ENCODE measurements around the gene TDP1. TPM values are rescaled to one million over a fixed set of nuclear protein-coding genes. Genes with fewer than 3 reads are reported as not detected.

Gene TDP1
- polyA plus RNA-seq (2012; ENCODE audit: insufficient read length, low read depth) = 12.6 TPM

- 0 out of 2 replicates have a peak, but pooled peaks have one; percentile 57 for TF ChIP-seq SIN3A (IDR thresholded peaks at IDR 0.05; ENCODE audit: borderline replicate concordance, insufficient read depth, low read length)
- TF ChIP-seq POLR2AphosphoS5 (IDR thresholded peaks at IDR 0.05; ENCODE audit: low read depth, low read length) = peak; percentile 67; the same call in 1 of the 2 replicates
- peak; percentile 66; the same call in 1 of the 2 replicates for TF ChIP-seq TAF1 (IDR thresholded peaks at IDR 0.05; ENCODE audit: borderline replicate concordance, insufficient read depth, low read length)
- peak; percentile 76 for TF ChIP-seq FOXP2 (optimal IDR thresholded peaks at IDR 0.05; ENCODE audit: borderline replicate concordance, extremely low read depth, extremely low read length, insufficient read depth)
- TF ChIP-seq, protein P1, sequence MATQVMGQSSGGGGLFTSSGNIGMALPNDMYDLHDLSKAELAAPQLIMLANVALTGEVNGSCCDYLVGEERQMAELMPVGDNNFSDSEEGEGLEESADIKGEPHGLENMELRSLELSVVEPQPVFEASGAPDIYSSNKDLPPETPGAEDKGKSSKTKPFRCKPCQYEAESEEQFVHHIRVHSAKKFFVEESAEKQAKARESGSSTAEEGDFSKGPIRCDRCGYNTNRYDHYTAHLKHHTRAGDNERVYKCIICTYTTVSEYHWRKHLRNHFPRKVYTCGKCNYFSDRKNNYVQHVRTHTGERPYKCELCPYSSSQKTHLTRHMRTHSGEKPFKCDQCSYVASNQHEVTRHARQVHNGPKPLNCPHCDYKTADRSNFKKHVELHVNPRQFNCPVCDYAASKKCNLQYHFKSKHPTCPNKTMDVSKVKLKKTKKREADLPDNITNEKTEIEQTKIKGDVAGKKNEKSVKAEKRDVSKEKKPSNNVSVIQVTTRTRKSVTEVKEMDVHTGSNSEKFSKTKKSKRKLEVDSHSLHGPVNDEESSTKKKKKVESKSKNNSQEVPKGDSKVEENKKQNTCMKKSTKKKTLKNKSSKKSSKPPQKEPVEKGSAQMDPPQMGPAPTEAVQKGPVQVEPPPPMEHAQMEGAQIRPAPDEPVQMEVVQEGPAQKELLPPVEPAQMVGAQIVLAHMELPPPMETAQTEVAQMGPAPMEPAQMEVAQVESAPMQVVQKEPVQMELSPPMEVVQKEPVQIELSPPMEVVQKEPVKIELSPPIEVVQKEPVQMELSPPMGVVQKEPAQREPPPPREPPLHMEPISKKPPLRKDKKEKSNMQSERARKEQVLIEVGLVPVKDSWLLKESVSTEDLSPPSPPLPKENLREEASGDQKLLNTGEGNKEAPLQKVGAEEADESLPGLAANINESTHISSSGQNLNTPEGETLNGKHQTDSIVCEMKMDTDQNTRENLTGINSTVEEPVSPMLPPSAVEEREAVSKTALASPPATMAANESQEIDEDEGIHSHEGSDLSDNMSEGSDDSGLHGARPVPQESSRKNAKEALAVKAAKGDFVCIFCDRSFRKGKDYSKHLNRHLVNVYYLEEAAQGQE (IDR thresholded peaks at IDR 0.05; ENCODE audit: insufficient read depth in 1 of 2, low read depth in 2 of 2, low read length in 2 of 2) = no peak
Measured at GRCh38 chr14:89955745-89956660, at the start of gene TDP1. Gene TDP1, plus strand, starts transcription at chr14:89955927. Its CDS starts 7,188 bp downstream, at chr14:89963115.

GRCh38 chr14:89906000-89906399 lies 49.7 kb upstream of the TDP1 start:
- TF ChIP-seq TAF1 (IDR thresholded peaks at IDR 0.05; ENCODE audit: borderline replicate concordance, insufficient read depth, low read length) (no peak), SIN3A (IDR thresholded peaks at IDR 0.05; ENCODE audit: borderline replicate concordance, insufficient read depth, low read length) (no peak), POLR2AphosphoS5 (IDR thresholded peaks at IDR 0.05; ENCODE audit: low read depth, low read length) (no peak), FOXP2 (optimal IDR thresholded peaks at IDR 0.05; ENCODE audit: borderline replicate concordance, extremely low read depth, extremely low read length, insufficient read depth) (no peak)
- TF ChIP-seq, protein P1 (IDR thresholded peaks at IDR 0.05; ENCODE audit: insufficient read depth in 1 of 2, low read depth in 2 of 2, low read length in 2 of 2) = no peak

GRCh38 chr14:89907655-89908054 lies 48.1 kb upstream of the TDP1 start:
- TF ChIP-seq FOXP2 (optimal IDR thresholded peaks at IDR 0.05; ENCODE audit: borderline replicate concordance, extremely low read depth, extremely low read length, insufficient read depth) = no peak
- TF ChIP-seq TAF1 (IDR thresholded peaks at IDR 0.05; ENCODE audit: borderline replicate concordance, insufficient read depth, low read length) = no peak
- TF ChIP-seq POLR2AphosphoS5 (IDR thresholded peaks at IDR 0.05; ENCODE audit: low read depth, low read length) = no peak
- TF ChIP-seq, protein P1 (IDR thresholded peaks at IDR 0.05; ENCODE audit: insufficient read depth in 1 of 2, low read depth in 2 of 2, low read length in 2 of 2) = no peak
- no peak for TF ChIP-seq SIN3A (IDR thresholded peaks at IDR 0.05; ENCODE audit: borderline replicate concordance, insufficient read depth, low read length)

GRCh38 chr14:89908712-89909450 lies 46.8 kb upstream of the TDP1 start:
- no peak for TF ChIP-seq TAF1 (IDR thresholded peaks at IDR 0.05; ENCODE audit: borderline replicate concordance, insufficient read depth, low read length)
- no peak for TF ChIP-seq SIN3A (IDR thresholded peaks at IDR 0.05; ENCODE audit: borderline replicate concordance, insufficient read depth, low read length)
- TF ChIP-seq, protein P1 (IDR thresholded peaks at IDR 0.05; ENCODE audit: insufficient read depth in 1 of 2, low read depth in 2 of 2, low read length in 2 of 2) = no peak
- no peak for TF ChIP-seq FOXP2 (optimal IDR thresholded peaks at IDR 0.05; ENCODE audit: borderline replicate concordance, extremely low read depth, extremely low read length, insufficient read depth)
- no peak for TF ChIP-seq POLR2AphosphoS5 (IDR thresholded peaks at IDR 0.05; ENCODE audit: low read depth, low read length)

Measured in PFSK-1 (cell line).